ENCODE data around the gene MAEA. TPM values are rescaled to one million over a fixed set of nuclear protein-coding genes. Genes with fewer than 3 reads are reported as not detected.

Gene MAEA
- total and polyA plus RNA-seq, 4 experiments from 2014 or later, result 54.1 to 106 (median 85.8) TPM

GRCh38 chr4:1277667-1278665, 11.7 kb upstream of the MAEA start:
- Histone ChIP-seq H3K4me1 (ENCODE audit: insufficient read depth, low read length) (no peaks in the 10 kb centered on the region), H3K9me3 (ENCODE audit: control insufficient read depth in 1 of 2, low read length in 2 of 2) (no peaks in the 10 kb centered on the region), H3K27ac (ENCODE audit: low read depth, low read length) (no peak overlapping the region), H3K27me3 (ENCODE audit: insufficient read depth, low read length) (no peaks in the 10 kb centered on the region), H3K4me3 (ENCODE audit: low read length in 2 of 2) (no peak overlapping the region), H3K36me3 (ENCODE audit: insufficient read depth, low read length) (no peaks in the 10 kb centered on the region)
- DNase-seq, result peak in 1 of 5 donors; percentile 25
- H3K9me3 Mint-ChIP-seq, result no peaks in the 10 kb centered on the region
- CTCF ChIA-PET (ENCODE audit: partially characterized antibody), result interaction anchor here (0.8 to 1.5 kb wide), 5 partner anchors 10 to 452 kb away, joined by 3 to 4 read pairs (median 3); no protein-coding TSS in a partner anchor
- H3K4me1 Mint-ChIP-seq, result no peaks in the 10 kb centered on the region
- H3K27ac Mint-ChIP-seq, result no peak overlapping the region
- no peak overlapping the region for H3K4me3 Mint-ChIP-seq
- H3K36me3 Mint-ChIP-seq, result no peaks in the 10 kb centered on the region
- intact Hi-C loops (cut with micrococcal nuclease), result no loop called here
- POLR2A ChIA-PET (ENCODE audit: partially characterized antibody), result no interaction called here
- no peaks in the 10 kb centered on the region for H3K27me3 Mint-ChIP-seq

DNA sequence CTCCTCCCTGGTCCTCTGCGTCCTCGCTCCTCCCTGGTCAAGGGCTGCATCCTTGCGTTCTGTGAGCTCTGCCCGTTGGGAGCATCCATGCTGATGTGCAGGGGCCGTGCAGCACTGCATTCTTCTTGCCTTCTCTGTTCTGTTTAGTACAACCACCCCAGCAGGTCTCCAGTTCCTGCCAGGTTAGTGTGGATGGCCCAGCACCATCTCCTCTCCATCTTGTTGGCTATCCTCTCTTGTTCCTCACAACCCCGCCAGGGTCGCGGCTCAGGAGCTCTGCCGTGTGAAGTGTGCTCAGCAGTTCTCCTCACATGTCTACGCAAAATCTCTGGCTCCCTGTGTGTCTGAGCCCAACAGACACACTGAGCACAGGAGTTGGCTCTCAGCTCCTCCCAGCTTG, 10.4 kb upstream of the MAEA start:
- no peaks in the 10 kb centered on the region for H3K27me3 Mint-ChIP-seq
- no peaks in the 10 kb centered on the region for H3K9me3 Mint-ChIP-seq
- CTCF ChIA-PET (ENCODE audit: partially characterized antibody), result interaction anchor here (1.1 to 1.5 kb wide), 2 partner anchors 80 to 116 kb away, joined by 3 read pairs; no protein-coding TSS in a partner anchor
- peak overlapping the region in 2 of 7 donors; percentile 59 to 79 for H3K27ac Mint-ChIP-seq
- H3K4me1 Mint-ChIP-seq, result no peaks in the 10 kb centered on the region
- H3K4me3 Mint-ChIP-seq, result no peak overlapping the region
- intact Hi-C loops (cut with micrococcal nuclease), result no loop called here
- Histone ChIP-seq H3K4me1 (ENCODE audit: insufficient read depth, low read length) (no peaks in the 10 kb centered on the region), H3K36me3 (ENCODE audit: insufficient read depth, low read length) (no peaks in the 10 kb centered on the region), H3K27me3 (ENCODE audit: insufficient read depth, low read length) (no peaks in the 10 kb centered on the region), H3K4me3 (ENCODE audit: low read length in 2 of 2) (no peak overlapping the region), H3K9me3 (ENCODE audit: control insufficient read depth in 1 of 2, low read length in 2 of 2) (no peaks in the 10 kb centered on the region), H3K27ac (ENCODE audit: low read depth, low read length) (no peak overlapping the region)
- no peaks in the 10 kb centered on the region for H3K36me3 Mint-ChIP-seq
- POLR2A ChIA-PET (ENCODE audit: partially characterized antibody), result no interaction called here
- DNase-seq, result no peak

DNA sequence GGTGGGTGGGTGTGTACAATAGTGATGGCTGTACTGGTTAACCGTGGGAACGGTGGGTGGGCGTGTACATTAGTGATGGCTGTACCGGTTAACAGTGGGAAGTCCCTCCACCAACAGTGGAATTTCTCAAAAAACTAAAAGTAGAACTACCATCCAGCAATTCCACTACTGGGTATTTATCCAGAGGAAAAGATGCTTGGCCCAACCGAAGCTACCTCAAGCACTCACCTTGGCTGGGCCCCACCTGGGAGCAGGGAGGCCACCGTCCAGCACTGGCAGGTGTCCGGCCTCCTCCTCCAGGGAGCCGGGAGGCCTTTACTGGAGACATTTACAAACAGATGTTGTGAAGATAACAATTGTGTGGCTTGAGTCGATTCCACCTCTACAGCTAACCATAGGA, 6.0 kb upstream of the MAEA start:
- intact Hi-C loops (cut with micrococcal nuclease), result no loop called here
- H3K27ac Mint-ChIP-seq, result peak overlapping the region in 1 of 7 donors; percentile 66

GRCh38 chr4:1285151-1285789, 4.4 kb upstream of the MAEA start:
- no peak overlapping the region for H3K4me3 Mint-ChIP-seq
- ChIA-PET CTCF (ENCODE audit: partially characterized antibody) (interaction anchor here (0.6 to 4.0 kb wide), 5 partner anchors 17 to 408 kb away, joined by 3 to 18 read pairs (median 5); partner anchors contain the start of gene UVSSA), POLR2A (ENCODE audit: partially characterized antibody) (interaction anchor here (0.9 kb wide), 1 partner anchor 38 kb away, joined by 3 read pairs; no protein-coding TSS in a partner anchor)
- intact Hi-C loops (cut with micrococcal nuclease), result no loop called here
- Histone ChIP-seq H3K27me3 (ENCODE audit: insufficient read depth, low read length) (no peaks in the 10 kb centered on the region), H3K4me1 (ENCODE audit: insufficient read depth, low read length) (peaks cover 8% of the 10 kb centered on the region), H3K36me3 (ENCODE audit: insufficient read depth, low read length) (no peaks in the 10 kb centered on the region), H3K9me3 (ENCODE audit: control insufficient read depth in 1 of 2, low read length in 2 of 2) (no peaks in the 10 kb centered on the region), H3K4me3 (ENCODE audit: low read length in 2 of 2) (no peak overlapping the region), H3K27ac (ENCODE audit: low read depth, low read length) (no peak overlapping the region)
- H3K27ac Mint-ChIP-seq, result peak overlapping the region in 1 of 7 donors; percentile 60
- no peak for DNase-seq
- peaks cover 0 to 2% (median 0%) of the 10 kb centered on the region in 8 donors for H3K9me3 Mint-ChIP-seq
- H3K36me3 Mint-ChIP-seq, result no peaks in the 10 kb centered on the region
- H3K27me3 Mint-ChIP-seq, result no peaks in the 10 kb centered on the region
- peaks cover under 1 to 10% (median 5%) of the 10 kb centered on the region in 4 donors for H3K4me1 Mint-ChIP-seq

More for the DNA sequence above, 6.0 kb upstream of the MAEA start:
- Mint-ChIP-seq H3K9me3 (peaks cover 0 to 2% (median 0%) of the 10 kb centered on the region in 8 donors), H3K36me3 (no peaks in the 10 kb centered on the region), H3K4me3 (no peak overlapping the region), H3K27me3 (no peaks in the 10 kb centered on the region), H3K4me1 (peaks cover 0 to 5% (median 3%) of the 10 kb centered on the region in 4 donors)
- no peaks in the 10 kb centered on the region for H3K27me3 ChIP-seq (ENCODE audit: insufficient read depth, low read length)
- ChIA-PET CTCF (ENCODE audit: partially characterized antibody) (interaction anchor here (4.0 kb wide), 1 partner anchor 16 kb away, joined by 18 read pairs; no protein-coding TSS in a partner anchor), POLR2A (ENCODE audit: partially characterized antibody) (no interaction called here)
- no peaks in the 10 kb centered on the region for H3K36me3 ChIP-seq (ENCODE audit: insufficient read depth, low read length)
- no peaks in the 10 kb centered on the region for H3K9me3 ChIP-seq (ENCODE audit: control insufficient read depth in 1 of 2, low read length in 2 of 2)
- no peak overlapping the region for H3K4me3 ChIP-seq (ENCODE audit: low read length in 2 of 2)
- no peak for DNase-seq
- no peak overlapping the region for H3K27ac ChIP-seq (ENCODE audit: low read depth, low read length)
- H3K4me1 ChIP-seq (ENCODE audit: insufficient read depth, low read length), result peaks cover 2% of the 10 kb centered on the region

GRCh38 chr4:1285790-1286553, 3.7 kb upstream of the MAEA start:
- H3K9me3 ChIP-seq (ENCODE audit: control insufficient read depth in 1 of 2, low read length in 2 of 2), result no peaks in the 10 kb centered on the region
- peaks cover 0 to 2% of the 10 kb centered on the region in 2 donors for H3K36me3 Mint-ChIP-seq
- ChIA-PET CTCF (ENCODE audit: partially characterized antibody) (interaction anchor here (0.6 to 4.0 kb wide), 7 partner anchors 18 to 407 kb away, joined by 3 to 18 read pairs (median 4); partner anchors contain the start of gene UVSSA), POLR2A (ENCODE audit: partially characterized antibody) (interaction anchor here (0.9 kb wide), 1 partner anchor 38 kb away, joined by 3 read pairs; no protein-coding TSS in a partner anchor)
- no peaks in the 10 kb centered on the region for H3K27me3 Mint-ChIP-seq
- H3K27ac Mint-ChIP-seq, result peak overlapping the region in 2 of 7 donors; percentile 1 to 66
- H3K4me3 ChIP-seq (ENCODE audit: low read length in 2 of 2), result no peak overlapping the region
- peaks cover 15% of the 10 kb centered on the region for H3K4me1 ChIP-seq (ENCODE audit: insufficient read depth, low read length)
- peak in 4 of 5 donors; percentile 23 to 58 (median 37) for DNase-seq
- H3K4me3 Mint-ChIP-seq, result peak overlapping the region in 2 of 8 donors; percentile 28 to 40
- H3K27ac ChIP-seq (ENCODE audit: low read depth, low read length), result no peak overlapping the region
- H3K4me1 Mint-ChIP-seq, result peaks cover 6 to 17% (median 12%) of the 10 kb centered on the region in 4 donors
- H3K27me3 ChIP-seq (ENCODE audit: insufficient read depth, low read length), result no peaks in the 10 kb centered on the region
- no peaks in the 10 kb centered on the region for H3K36me3 ChIP-seq (ENCODE audit: insufficient read depth, low read length)
- peaks cover 0 to 2% (median 0%) of the 10 kb centered on the region in 8 donors for H3K9me3 Mint-ChIP-seq
- intact Hi-C loops (cut with micrococcal nuclease), result loop anchor here (1.0 kb wide), 1 partner anchor 156 kb away; no protein-coding TSS in a partner anchor

DNA sequence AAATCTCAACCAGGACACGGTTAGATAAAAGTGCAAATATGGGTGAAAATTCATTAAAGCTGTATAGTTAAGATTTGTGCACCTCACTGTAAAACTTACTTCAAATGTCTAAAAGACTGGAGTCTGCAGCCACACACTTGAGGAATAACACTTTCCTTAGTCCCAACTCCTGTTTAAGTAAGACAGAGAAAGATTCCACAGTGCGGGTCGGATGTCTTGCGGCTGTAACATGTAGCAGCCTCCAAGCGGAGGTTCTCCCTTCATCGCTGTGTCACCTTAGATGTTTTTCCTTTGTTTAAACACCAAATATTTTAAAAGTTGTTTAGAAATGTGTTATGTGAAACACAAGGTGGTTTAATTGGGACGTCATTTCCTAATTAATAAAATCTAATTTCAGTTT, 905 bp upstream of the MAEA start:
- Mint-ChIP-seq H3K4me3 (peak overlapping the region; percentile 68 to 90 (median 78)), H3K27ac (peak overlapping the region; percentile 82 to 93 (median 88)), H3K4me1 (peaks cover 25 to 41% (median 34%) of the 10 kb centered on the region in 4 donors), H3K27me3 (no peaks in the 10 kb centered on the region), H3K9me3 (peaks cover 0 to 2% (median 0%) of the 10 kb centered on the region in 8 donors), H3K36me3 (peaks cover 0 to 10% of the 10 kb centered on the region in 2 donors)
- Histone ChIP-seq H3K36me3 (ENCODE audit: insufficient read depth, low read length) (no peaks in the 10 kb centered on the region), H3K4me1 (ENCODE audit: insufficient read depth, low read length) (peaks cover 42% of the 10 kb centered on the region), H3K27me3 (ENCODE audit: insufficient read depth, low read length) (no peaks in the 10 kb centered on the region), H3K4me3 (ENCODE audit: low read length in 2 of 2) (peak overlapping the region in 1 of 2 donors; percentile 86), H3K9me3 (ENCODE audit: control insufficient read depth in 1 of 2, low read length in 2 of 2) (no peaks in the 10 kb centered on the region), H3K27ac (ENCODE audit: low read depth, low read length) (peak overlapping the region; percentile 76)
- no peak for DNase-seq
- ChIA-PET POLR2A (ENCODE audit: partially characterized antibody) (interaction anchor here (1.0 to 3.8 kb wide), 10 partner anchors 10 to 316 kb away, joined by 3 to 43 read pairs (median 6); partner anchors contain the start of genes CTBP1 and UVSSA), CTCF (ENCODE audit: partially characterized antibody) (interaction anchor here (1.1 to 2.1 kb wide), 6 partner anchors 11 to 159 kb away, joined by 3 to 8 read pairs (median 4); no protein-coding TSS in a partner anchor)
- intact Hi-C loops (cut with micrococcal nuclease), result loop anchor here (1.0 to 2.0 kb wide), 4 partner anchors 22 to 59 kb away; partner anchors contain the start of gene UVSSA
